Spleen (tissue), 11 donors: ENCODE measurements around the gene FAM163A. TPM values are rescaled to one million over a fixed set of nuclear protein-coding genes. Genes with fewer than 3 reads are reported as not detected.

Source experiments
- DNase-seq: peaks from one replicate; pipeline ENCODE4 v3.0.0-alpha.2; 2020
- H3K27ac ChIP-seq, 8 donors: fragments of 200-600 bp; sonication (generic) in 7 of 8; 1 replicate in 4 of 8; 2 replicates in 4 of 8; pipeline versions ENCODE4 v1.5.0 to v1.8.0; 2016 to 2021; ENCODE audit warnings: inconsistent platforms in 4 of 8, mild to moderate bottlenecking in 4 of 8, moderate library complexity in 1 of 8
- H3K27me3 ChIP-seq, 7 donors: fragments of 200-600 bp; sonication (generic) in 6 of 7; replicated peaks in 1 of 7; 1 replicate in 4 of 7; 2 replicates in 3 of 7; pipeline versions ENCODE4 v1.5.0 to v1.8.0; 2016 to 2021; ENCODE audit warnings: inconsistent platforms in 3 of 7, mild to moderate bottlenecking in 1 of 7
- H3K36me3 ChIP-seq, 6 donors: fragments of 200-600 bp; sonication (generic) in 5 of 6; 1 replicate in 4 of 6; 2 replicates in 2 of 6; pipeline versions ENCODE4 v1.5.0 to v1.8.0; 2016 to 2021; ENCODE audit warnings: inconsistent platforms in 2 of 6
- H3K4me1 ChIP-seq, 6 donors: fragments of 200-600 bp; sonication (generic) in 5 of 6; 1 replicate in 3 of 6; 2 replicates in 3 of 6; pipeline versions ENCODE4 v1.5.0 to v1.8.0; 2016 to 2021; ENCODE audit warnings: inconsistent platforms in 3 of 6
- H3K4me3 ChIP-seq, 8 donors: fragments of 200-600 bp; sonication (generic) in 7 of 8; 1 replicate in 4 of 8; 2 replicates in 4 of 8; pipeline versions ENCODE4 v1.5.0 to v1.8.0; 2016 to 2021; ENCODE audit warnings: inconsistent platforms in 4 of 8, mild to moderate bottlenecking in 4 of 8, moderate library complexity in 2 of 8
- H3K9me3 ChIP-seq, 8 donors: fragments of 200-600 bp; sonication (generic) in 7 of 8; 1 replicate in 4 of 8; 2 replicates in 4 of 8; pipeline versions ENCODE4 v1.5.0 to v1.8.0; 2016 to 2021; ENCODE audit warnings: inconsistent platforms in 4 of 8
- CTCF ChIP-seq, 11 experiments: fragments of 200-600 bp in 7 of 11; fragments of 450-650 bp in 4 of 11; sonication (generic) in 4 of 11; IDR thresholded peaks in 8 of 11; conservative IDR thresholded peaks in 3 of 11; 1 replicate in 7 of 11; 2 replicates in 4 of 11; pipeline versions ENCODE4 v1.4.0 to v1.8.0; 2016 to 2021; ENCODE audit warnings: antibody characterized with exemption in 11 of 11, inconsistent platforms in 4 of 11, mild to moderate bottlenecking in 1 of 11
- POLR2A ChIP-seq, 3 donors: fragments of 450-650 bp; IDR thresholded peaks; one replicate each; pipeline ENCODE4 v1.5.1; 2017; ENCODE audit warnings: antibody characterized with exemption in 3 of 3, mild to moderate bottlenecking in 1 of 3
- POLR2AphosphoS5 ChIP-seq, 3 donors: sonication (generic); formaldehyde crosslinking; IDR thresholded peaks; one replicate each; pipeline ENCODE4 v1.5.1; 2017; ENCODE audit warnings: antibody characterized with exemption in 3 of 3
- WGBS, 5 donors: extraction: QIAGEN DNeasy Blood & Tissue Kit in 3 of 5; methylation state at CpG; one replicate each; pipeline versions ENCODE4 v1.1.5 to v1.1.7; 2013 to 2018; 5-methylcytosine and 5-hydroxymethylcytosine counted together
- intact Hi-C: fragments of 100-400 bp; cut with DNase I; formaldehyde crosslinking; loops from one replicate; pipeline ENCODE4 v1.15.0; 2023; ENCODE audit warnings: low total_unique reads
- polyA plus RNA-seq, 3 donors: library from polyadenylated mRNA; stranded (reverse); fragments of 200-250 nt; gene quantifications; one replicate each; pipeline ENCODE4 v1.2.1, GENCODE V29; 2013
- total RNA-seq, 7 donors: library from RNA; depleted of rRNA in 3 of 7; stranded (reverse); fragments of >200 nt in 3 of 7; fragmentation: NEBNext Ultra II Directional in 4 of 7; extraction: Animal tissue kit (Norgen Biotek cat#: 25700) in 4 of 7; gene quantifications; one replicate each; pipeline versions ENCODE4 v1.1.0 to v1.2.1, GENCODE V29; 2016 to 2021
- donor health status: healthy with polysubstance abuse.
- donor health status: DM: no; HTN: no; CAD: no; lungs with moderate emphysema.
- donor health status: DM: no; HTN: no; CAD: no.
- donor health status: Bipolar disorder and iron deficiency.
- donor health status: healthy.
- donor health status: DM: no; HTN: no; CAD: no.
- donor health status: DM: yes; HTN: yes; CAD: no.

FAM163A gene
- total and polyA plus RNA-seq, 10 donors, result 0.14 to 0.47 (median 0.21) TPM; not detected in 3

DNA sequence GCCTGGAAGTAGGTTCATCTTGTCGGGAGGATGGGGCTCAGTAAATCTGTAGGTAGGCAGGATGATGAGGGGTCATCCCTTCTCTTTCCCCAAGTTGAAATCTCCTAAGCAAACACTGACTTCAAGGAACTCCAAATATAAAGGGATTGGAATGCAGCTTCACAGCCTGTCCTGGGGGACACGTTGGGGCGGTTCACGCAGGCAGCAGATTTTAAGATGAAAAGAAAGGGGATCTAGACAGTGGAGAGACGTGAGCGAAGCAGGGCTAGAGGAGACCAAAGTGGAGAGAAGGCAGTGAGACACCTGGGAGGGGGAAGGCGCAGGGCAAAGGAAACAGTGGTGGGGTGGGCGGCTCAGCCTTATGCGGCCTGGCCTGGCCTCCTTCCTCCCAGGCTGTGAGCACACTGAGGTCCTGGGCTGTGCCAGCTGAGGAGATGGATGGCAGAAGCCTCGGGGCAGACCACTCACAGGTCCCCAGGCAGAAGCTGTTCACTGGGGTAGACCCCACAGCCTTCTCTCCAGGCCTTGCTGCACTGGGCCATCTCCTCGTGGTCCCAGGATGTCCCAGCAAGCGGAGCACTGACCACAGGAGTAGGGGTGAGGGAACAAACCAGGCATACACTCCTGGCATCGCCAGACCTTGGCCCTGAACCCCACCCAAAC, 82.8 kb downstream of the FAM163A start:
- H3K9me3 ChIP-seq, result no peaks in the 10 kb centered on the region
- H3K27ac ChIP-seq, result peak overlapping the region; percentile 17 to 81 (median 67)
- WGBS, 5 donors, result 78 to 85% (median 80%) methylated on average over 13 of the region's 13 CpGs
- TF ChIP-seq CTCF (IDR thresholded peaks at IDR 0.05 in 8 of 11, conservative IDR thresholded peaks at IDR 0.05 in 3 of 11), result no peak
- TF ChIP-seq POLR2A (IDR thresholded peaks at IDR 0.05), result no peak
- no peak for TF ChIP-seq POLR2AphosphoS5 (IDR thresholded peaks at IDR 0.05)
- DNase-seq, result peak; percentile 62
- no peaks in the 10 kb centered on the region for H3K27me3 ChIP-seq
- peaks cover 0 to 20% (median 5%) of the 10 kb centered on the region in 6 donors for H3K4me1 ChIP-seq
- intact Hi-C loops, result no loop called here
- no peak overlapping the region for H3K4me3 ChIP-seq
- no peaks in the 10 kb centered on the region for H3K36me3 ChIP-seq

DNA sequence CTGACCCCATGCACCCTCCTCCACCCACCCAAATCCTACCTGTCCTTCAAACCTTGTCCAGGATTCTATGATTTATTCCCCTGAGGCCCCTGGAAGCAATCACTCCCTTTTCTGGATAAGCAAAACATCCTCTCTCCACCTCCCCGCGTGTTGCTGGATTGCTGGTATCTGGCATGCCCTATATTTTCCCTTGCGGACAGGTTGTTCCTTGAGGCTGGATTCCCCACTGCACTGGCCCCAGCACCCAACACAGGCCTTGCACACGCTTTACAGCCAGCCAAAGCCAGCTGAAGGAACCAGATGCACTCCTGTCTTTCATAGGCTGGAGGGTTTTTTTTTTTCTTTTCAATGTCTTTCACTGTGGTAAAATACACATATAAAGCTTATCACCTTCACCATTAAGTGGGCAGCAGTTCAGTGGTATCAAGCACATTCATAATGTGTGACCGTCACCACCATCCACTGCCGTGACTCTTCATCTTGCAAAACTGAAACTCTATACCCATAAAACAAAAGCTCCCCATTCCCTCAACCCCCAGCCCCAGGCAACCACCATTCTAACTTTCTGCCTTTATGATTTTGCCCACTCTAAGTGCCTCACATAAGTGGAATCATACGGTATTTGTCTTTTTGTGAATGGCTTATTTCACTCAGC, 83.7 kb downstream of the FAM163A start:
- no peak for TF ChIP-seq POLR2AphosphoS5 (IDR thresholded peaks at IDR 0.05)
- TF ChIP-seq CTCF (IDR thresholded peaks at IDR 0.05 in 8 of 11, conservative IDR thresholded peaks at IDR 0.05 in 3 of 11), result no peak
- no peak for TF ChIP-seq POLR2A (IDR thresholded peaks at IDR 0.05)
- Histone ChIP-seq H3K27me3 (no peaks in the 10 kb centered on the region), H3K4me1 (peaks cover 0 to 20% (median 5%) of the 10 kb centered on the region in 6 donors), H3K27ac (peak overlapping the region in 3 of 8 donors; percentile 59 to 81 (median 68)), H3K4me3 (no peak overlapping the region), H3K36me3 (no peaks in the 10 kb centered on the region), H3K9me3 (no peaks in the 10 kb centered on the region)
- peak; percentile 23 for DNase-seq
- WGBS, 5 donors, result 73 to 84% (median 84%) methylated on average over 7 of the region's 7 CpGs
- intact Hi-C loops, result no loop called here

GRCh38 chr1:179828554-179829110, 85.5 kb downstream of the FAM163A start:
- intact Hi-C loops, result no loop called here
- no peak overlapping the region for H3K4me3 ChIP-seq
- H3K27me3 ChIP-seq, result no peaks in the 10 kb centered on the region
- DNase-seq, result peak; percentile 41
- peaks cover 0 to 21% (median 5%) of the 10 kb centered on the region in 6 donors for H3K4me1 ChIP-seq
- TF ChIP-seq POLR2AphosphoS5 (IDR thresholded peaks at IDR 0.05) (no peak), CTCF (IDR thresholded peaks at IDR 0.05 in 8 of 11, conservative IDR thresholded peaks at IDR 0.05 in 3 of 11) (no peak), POLR2A (IDR thresholded peaks at IDR 0.05) (no peak)
- H3K27ac ChIP-seq, result no peak overlapping the region
- H3K36me3 ChIP-seq, result no peaks in the 10 kb centered on the region
- no peaks in the 10 kb centered on the region for H3K9me3 ChIP-seq
- 85 to 97% (median 91%) methylated on average over 6 to 9 of the region's 9 CpGs for WGBS, 5 donors

GRCh38 chr1:179831225-179831624, 88.1 kb downstream of the FAM163A start:
- Histone ChIP-seq H3K9me3 (no peaks in the 10 kb centered on the region), H3K36me3 (peaks cover 0 to 8% (median 2%) of the 10 kb centered on the region in 6 donors), H3K4me3 (no peak overlapping the region), H3K4me1 (peaks cover 0 to 8% (median 0%) of the 10 kb centered on the region in 6 donors), H3K27me3 (no peaks in the 10 kb centered on the region), H3K27ac (no peak overlapping the region)
- 49 to 53% (median 52%) methylated on average over 3 of the region's 3 CpGs for WGBS, 5 donors
- no peak for TF ChIP-seq POLR2AphosphoS5 (IDR thresholded peaks at IDR 0.05)
- TF ChIP-seq POLR2A (IDR thresholded peaks at IDR 0.05), result no peak
- no peak for TF ChIP-seq CTCF (IDR thresholded peaks at IDR 0.05 in 8 of 11, conservative IDR thresholded peaks at IDR 0.05 in 3 of 11)
- no peak for DNase-seq
- intact Hi-C loops, result no loop called here
